ENCODE results near the gene MREG.

DNA sequence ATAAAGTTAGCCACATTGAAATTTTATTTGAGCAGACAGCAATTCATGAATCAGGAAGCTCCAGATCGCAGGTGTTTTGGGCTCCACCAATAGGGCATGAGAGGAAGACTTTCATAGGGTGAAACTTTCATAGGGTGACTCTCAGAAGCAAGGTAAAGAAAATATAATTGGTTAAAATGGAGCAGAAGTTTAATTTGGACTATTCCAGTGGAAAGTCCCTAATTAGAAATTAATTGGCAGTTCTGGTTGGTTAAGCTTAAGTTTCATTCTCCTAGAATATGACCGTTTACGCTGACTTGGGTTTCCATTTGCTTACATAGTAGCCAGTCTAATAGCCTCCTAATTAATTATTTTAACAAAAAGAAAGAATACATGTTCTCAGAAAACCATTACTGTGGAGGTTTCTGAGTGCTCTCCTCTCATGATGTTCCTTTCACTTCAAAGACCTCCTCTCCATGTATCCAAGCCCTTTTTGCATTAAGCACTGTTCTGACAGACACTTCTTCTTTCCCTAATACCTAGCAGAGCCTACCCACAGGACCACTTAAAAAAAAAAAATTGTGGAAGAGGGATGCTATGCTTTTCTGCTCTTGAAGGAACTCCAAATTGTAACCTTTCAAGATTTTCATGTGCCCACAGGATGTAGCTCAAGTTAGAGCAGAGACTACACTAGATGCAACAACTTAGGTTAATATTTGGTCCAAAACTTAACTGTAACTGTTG lies 99.1 kb downstream of the MREG start:
- TF ChIP-seq, protein P1, sequence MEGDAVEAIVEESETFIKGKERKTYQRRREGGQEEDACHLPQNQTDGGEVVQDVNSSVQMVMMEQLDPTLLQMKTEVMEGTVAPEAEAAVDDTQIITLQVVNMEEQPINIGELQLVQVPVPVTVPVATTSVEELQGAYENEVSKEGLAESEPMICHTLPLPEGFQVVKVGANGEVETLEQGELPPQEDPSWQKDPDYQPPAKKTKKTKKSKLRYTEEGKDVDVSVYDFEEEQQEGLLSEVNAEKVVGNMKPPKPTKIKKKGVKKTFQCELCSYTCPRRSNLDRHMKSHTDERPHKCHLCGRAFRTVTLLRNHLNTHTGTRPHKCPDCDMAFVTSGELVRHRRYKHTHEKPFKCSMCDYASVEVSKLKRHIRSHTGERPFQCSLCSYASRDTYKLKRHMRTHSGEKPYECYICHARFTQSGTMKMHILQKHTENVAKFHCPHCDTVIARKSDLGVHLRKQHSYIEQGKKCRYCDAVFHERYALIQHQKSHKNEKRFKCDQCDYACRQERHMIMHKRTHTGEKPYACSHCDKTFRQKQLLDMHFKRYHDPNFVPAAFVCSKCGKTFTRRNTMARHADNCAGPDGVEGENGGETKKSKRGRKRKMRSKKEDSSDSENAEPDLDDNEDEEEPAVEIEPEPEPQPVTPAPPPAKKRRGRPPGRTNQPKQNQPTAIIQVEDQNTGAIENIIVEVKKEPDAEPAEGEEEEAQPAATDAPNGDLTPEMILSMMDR (IDR thresholded peaks at IDR 0.05): no peak
- no peak for TF ChIP-seq POLR2A (IDR thresholded peaks at IDR 0.05)

Measured in lower leg skin (tissue), 3 donors.